Muscle of leg (tissue), 16 donors: ENCODE data around the gene AP4E1. TPM values are rescaled to one million over a fixed set of nuclear protein-coding genes. Genes with fewer than 3 reads are reported as not detected.
"Not testable (repeated sequence)": the region's sequence is repeated elsewhere in the genome, so short reads cannot be mapped to it uniquely, and the experiment has no call there.

Source experiments
- DNase-seq: peaks from one replicate; pipeline ENCODE4 v3.0.0; 2013
- H3K27ac ChIP-seq: one replicate; pipeline ENCODE4 v1.5.1; 2013; ENCODE audit warnings: mild to moderate bottlenecking, low read length, control low read depth
- H3K27me3 ChIP-seq: one replicate; pipeline ENCODE4 v1.6.1; 2013; ENCODE audit warnings: low read length; ENCODE audit not compliant: control insufficient read depth, insufficient read depth
- H3K36me3 ChIP-seq: one replicate; pipeline ENCODE4 v1.6.1; 2013; ENCODE audit warnings: low read length; ENCODE audit not compliant: control insufficient read depth, insufficient read depth
- H3K4me1 ChIP-seq: one replicate; pipeline ENCODE4 v1.6.1; 2013; ENCODE audit warnings: low read length; ENCODE audit not compliant: control insufficient read depth, insufficient read depth
- H3K4me3 ChIP-seq: one replicate; pipeline ENCODE4 v1.5.1; 2013; ENCODE audit warnings: low read length, control low read depth
- H3K9me3 ChIP-seq: replicated peaks from 2 replicates; pipeline ENCODE4 v1.6.1; 2013; ENCODE audit warnings: low read depth, low read length; ENCODE audit not compliant: control insufficient read depth
- WGBS: methylation state at CpG from one replicate; pipeline ENCODE4 v1.1.5; 2013; ENCODE audit warnings: missing lambda C conversion rate; ENCODE audit not compliant: insufficient coverage; 5-methylcytosine and 5-hydroxymethylcytosine counted together
- long read RNA-seq, 11 donors: transcript quantifications; one replicate each; lab custom pipeline, GENCODE V29; 2026
- polyA plus RNA-seq, 8 donors: library from polyadenylated mRNA; unstranded; fragments of 120-200 nt; gene quantifications; one replicate each; pipeline versions ENCODE4 v1.2.1 to v1.2.3, GENCODE V29; 2013; ENCODE audit warnings: inconsistent platforms in 1 of 8, low replicate concordance in 1 of 8; ENCODE audit not compliant: insufficient read length in 8 of 8, insufficient read depth in 1 of 8
- total RNA-seq: library from RNA; stranded (reverse); fragments of 120-200 nt; gene quantifications from one replicate; pipeline ENCODE4 v1.2.4, GENCODE V29; 2013

Gene AP4E1
- total RNA-seq (6.9 TPM), polyA plus RNA-seq (1 to 10 TPM; 5.2 to 8.5 (median 7.3) TPM)
- long read RNA-seq, donor 1, full-length matches to known transcripts, result 1 of 1 reads
- long read RNA-seq, donor 1, partial matches to known transcripts, result 0 of 1 reads
- long read RNA-seq, donor 1, other reads (novel, unspliced or antisense), result 0 of 1 reads
- long read RNA-seq, donor 2, result 0 reads
- long read RNA-seq, donor 3, result 0 reads
- long read RNA-seq, donor 4, result 0 reads
- long read RNA-seq, donor 5, result 0 reads
- long read RNA-seq, donor 6, full-length matches to known transcripts, result 1 of 1 reads
- long read RNA-seq, donor 6, partial matches to known transcripts, result 0 of 1 reads
- long read RNA-seq, donor 6, other reads (novel, unspliced or antisense), result 0 of 1 reads
- long read RNA-seq, donor 7, result 0 reads
- long read RNA-seq, donor 8, full-length matches to known transcripts, result 1 of 1 reads
- long read RNA-seq, donor 8, partial matches to known transcripts, result 0 of 1 reads
- long read RNA-seq, donor 8, other reads (novel, unspliced or antisense), result 0 of 1 reads
- long read RNA-seq, donor 9, result 0 reads
- long read RNA-seq, donor 10, result 0 reads
- long read RNA-seq, donor 11, partial matches to known transcripts, result 14 of 14 reads
- long read RNA-seq, donor 11, other reads (novel, unspliced or antisense), result 0 of 14 reads

GRCh38 chr15:50908209-50909009 lies at the start of gene AP4E1:
TSS of gene AP4E1 (plus strand) at chr15:50908683. CDS start at chr15:50908779, 96 bp downstream.
- WGBS, result under 1% methylated on average over 100 of the region's 100 CpGs
- no peaks in the 10 kb centered on the region for H3K9me3 ChIP-seq
- peaks cover 13% of the 10 kb centered on the region for H3K4me1 ChIP-seq

GRCh38 chr15:50860824-50861223 lies 47.7 kb upstream of the AP4E1 start:
- H3K36me3 ChIP-seq, result no peaks in the 10 kb centered on the region
- H3K4me1 ChIP-seq, result no peaks in the 10 kb centered on the region
- no peaks in the 10 kb centered on the region for H3K9me3 ChIP-seq
- H3K4me3 ChIP-seq, result no peak overlapping the region
- no peaks in the 10 kb centered on the region for H3K27me3 ChIP-seq
- no peak for DNase-seq
- 95% methylated on average over 5 of the region's 5 CpGs for WGBS
- no peak overlapping the region for H3K27ac ChIP-seq

More at GRCh38 chr15:50908209-50909009, at the start of gene AP4E1:
- no peaks in the 10 kb centered on the region for H3K27me3 ChIP-seq
- peak within 1 kb of the TSS; percentile 95 for H3K27ac ChIP-seq
- DNase-seq, result peak; percentile 98
- H3K36me3 ChIP-seq, result peaks cover 4% of the 10 kb centered on the region
- H3K4me3 ChIP-seq, result peak within 1 kb of the TSS; percentile 92

GRCh38 chr15:50862553-50862952 lies 45.9 kb upstream of the AP4E1 start:
- no peaks in the 10 kb centered on the region for H3K4me1 ChIP-seq
- no peaks in the 10 kb centered on the region for H3K36me3 ChIP-seq
- no peak for DNase-seq
- H3K27me3 ChIP-seq, result no peaks in the 10 kb centered on the region
- no peaks in the 10 kb centered on the region for H3K9me3 ChIP-seq
- no peak overlapping the region for H3K27ac ChIP-seq
- H3K4me3 ChIP-seq, result no peak overlapping the region

GRCh38 chr15:50864873-50865272 lies 43.6 kb upstream of the AP4E1 start:
- H3K27me3 ChIP-seq, result no peaks in the 10 kb centered on the region
- no peaks in the 10 kb centered on the region for H3K4me1 ChIP-seq
- H3K9me3 ChIP-seq, result no peaks in the 10 kb centered on the region
- H3K4me3 ChIP-seq, result no peak overlapping the region
- no CpG with 5 or more reads among the region's 1 CpG for WGBS
- no peaks in the 10 kb centered on the region for H3K36me3 ChIP-seq
- no peak for DNase-seq
- H3K27ac ChIP-seq, result no peak overlapping the region

- H3K4me3 ChIP-seq, result no peak overlapping the region
- no peaks in the 10 kb centered on the region for H3K27me3 ChIP-seq
- no peak overlapping the region for H3K27ac ChIP-seq
- WGBS, result no CpG with 5 or more reads among the region's 5 CpGs
- H3K36me3 ChIP-seq, result no peaks in the 10 kb centered on the region
- H3K4me1 ChIP-seq, result no peaks in the 10 kb centered on the region
- no peaks in the 10 kb centered on the region for H3K9me3 ChIP-seq
- no peak for DNase-seq
These were observed 42.7 kb upstream of the AP4E1 start for GRCh38 chr15:50865515-50866353.

- no peaks in the 10 kb centered on the region for H3K36me3 ChIP-seq
- H3K4me3 ChIP-seq, result no peak overlapping the region
- no peak overlapping the region for H3K27ac ChIP-seq
- DNase-seq, result no peak
- H3K27me3 ChIP-seq, result no peaks in the 10 kb centered on the region
- WGBS, result no CpG with 5 or more reads among the region's 1 CpG
- H3K4me1 ChIP-seq, result no peaks in the 10 kb centered on the region
- no peaks in the 10 kb centered on the region for H3K9me3 ChIP-seq
These were observed 36.7 kb upstream of the AP4E1 start for GRCh38 chr15:50871832-50872231.

- no peaks in the 10 kb centered on the region for H3K36me3 ChIP-seq
- no CpG with 5 or more reads among the region's 3 CpGs for WGBS
- H3K27me3 ChIP-seq, result no peaks in the 10 kb centered on the region
- no peak overlapping the region for H3K27ac ChIP-seq
- no peak for DNase-seq
- H3K9me3 ChIP-seq, result no peaks in the 10 kb centered on the region
- no peak overlapping the region for H3K4me3 ChIP-seq
- no peaks in the 10 kb centered on the region for H3K4me1 ChIP-seq
These were observed 35.6 kb upstream of the AP4E1 start for GRCh38 chr15:50872832-50873426.

- Histone ChIP-seq H3K4me3 (no peak overlapping the region), H3K36me3 (no peaks in the 10 kb centered on the region), H3K27me3 (no peaks in the 10 kb centered on the region), H3K27ac (no peak overlapping the region), H3K4me1 (no peaks in the 10 kb centered on the region), H3K9me3 (no peaks in the 10 kb centered on the region)
- DNase-seq, result no peak
- WGBS, result no CpG with 5 or more reads among the region's 9 CpGs
These were observed 34.5 kb upstream of the AP4E1 start for GRCh38 chr15:50873935-50874361.

- H3K4me1 ChIP-seq, H3K4me3 ChIP-seq, DNase-seq, H3K27me3 ChIP-seq, H3K36me3 ChIP-seq, H3K9me3 ChIP-seq, H3K27ac ChIP-seq: not testable (repeated sequence)
- 84% methylated on average over 3 of the region's 3 CpGs for WGBS
These were observed 33.2 kb upstream of the AP4E1 start for GRCh38 chr15:50875238-50875637.
